Activated CD8-positive, alpha-beta T cell treated with anti-CD3 and anti-CD28 coated beads, Interleukin-2, amount 10 ng/mL, durations not matched to agents 7 days and 5 days (primary cell): ENCODE measurements around the gene TESK1. TPM values are rescaled to one million over a fixed set of nuclear protein-coding genes. Genes with fewer than 3 reads are reported as not detected.

Experiments used
- ATAC-seq: fragments of 150-1000 bp; cut with Tn5 transposase; one replicate; pipeline ENCODE4 v1.10.0; 2021; ENCODE audit warnings: moderate library complexity
- CTCF ChIA-PET: fragments of 350-600 bp; sonication (Branson Sonifier 250); formaldehyde crosslinking; loops from one replicate; lab custom pipeline; 2021; ENCODE audit warnings: antibody characterized with exemption; lab: Charles Lee
- POLR2A ChIA-PET: fragments of 350-600 bp; sonication (Branson Sonifier 250); formaldehyde crosslinking; loops from one replicate; lab custom pipeline; 2021; ENCODE audit warnings: antibody characterized with exemption; lab: Charles Lee
- DNase-seq: peaks from one replicate; pipeline ENCODE4 v3.0.0-alpha.2; 2020
- H3K27ac Mint-ChIP-seq: one replicate; pipeline ENCODE4 v1.8.0; 2021; ENCODE audit warnings: mild to moderate bottlenecking, mixed read lengths
- H3K27me3 Mint-ChIP-seq: one replicate; pipeline ENCODE4 v1.8.0; 2021; ENCODE audit warnings: low read depth, mixed read lengths
- H3K36me3 Mint-ChIP-seq: one replicate; pipeline ENCODE4 v1.8.0; 2021; ENCODE audit warnings: low read depth, mixed read lengths
- H3K4me1 Mint-ChIP-seq: one replicate; pipeline ENCODE4 v1.8.0; 2021; ENCODE audit warnings: low read depth, mixed read lengths
- H3K4me3 Mint-ChIP-seq: one replicate; pipeline ENCODE4 v1.8.0; 2021; ENCODE audit warnings: mild to moderate bottlenecking, mixed read lengths
- H3K9me3 Mint-ChIP-seq: one replicate; pipeline ENCODE4 v1.8.0; 2022; ENCODE audit warnings: mixed read lengths; ENCODE audit not compliant: insufficient read depth
- total RNA-seq, 2 experiments: library from RNA; stranded (reverse); gene quantifications; one replicate each; pipeline ENCODE4 v1.2.3, GENCODE V29; 2021

The TESK1 gene
- total RNA-seq, 2 experiments from 2014 or later: 41.6 to 47.1 TPM

GRCh38 chr9:35646153-35646532, 41.1 kb downstream of the TESK1 start:
- no peak for ATAC-seq
- Mint-ChIP-seq H3K36me3 (peaks cover 62% of the 10 kb centered on the region), H3K4me3 (peak overlapping the region; percentile 97), H3K27ac (peak overlapping the region; percentile 96), H3K4me1 (peaks cover 67% of the 10 kb centered on the region), H3K9me3 (no peaks in the 10 kb centered on the region), H3K27me3 (no peaks in the 10 kb centered on the region)
- CTCF ChIA-PET: interaction anchor here (0.7 to 12.4 kb wide), 16 partner anchors 7 to 295 kb away, joined by 3 to 272 read pairs (median 13); partner anchors contain the start of genes ARHGEF39, CCDC107, CD72 and CREB3
- DNase-seq: no peak
- POLR2A ChIA-PET: interaction anchor here (1.0 to 8.4 kb wide), 9 partner anchors 12 to 85 kb away, joined by 4 to 122 read pairs (median 22); partner anchors contain the start of genes ARHGEF39, CCDC107, CD72 and CREB3

- POLR2A ChIA-PET: interaction anchor here (0.6 to 8.4 kb wide), 15 partner anchors 8 to 630 kb away, joined by 3 to 122 read pairs (median 7); partner anchors contain the start of genes ARHGEF39, CCDC107, CD72 and CREB3
- DNase-seq (peak; percentile 97), ATAC-seq (peak; percentile 83)
- H3K9me3 Mint-ChIP-seq: no peaks in the 10 kb centered on the region
- H3K27ac Mint-ChIP-seq: peak overlapping the region; percentile 96
- H3K27me3 Mint-ChIP-seq: no peaks in the 10 kb centered on the region
- CTCF ChIA-PET: interaction anchor here (0.7 to 12.4 kb wide), 29 partner anchors 8 to 294 kb away, joined by 3 to 272 read pairs (median 4); partner anchors contain the start of genes ARHGEF39, CCDC107, CD72 and CREB3
- peaks cover 67% of the 10 kb centered on the region for H3K4me1 Mint-ChIP-seq
- H3K36me3 Mint-ChIP-seq: peaks cover 56% of the 10 kb centered on the region
- peak overlapping the region; percentile 97 for H3K4me3 Mint-ChIP-seq
Measured at GRCh38 chr9:35646533-35647265, 41.6 kb downstream of the TESK1 start.

DNA sequence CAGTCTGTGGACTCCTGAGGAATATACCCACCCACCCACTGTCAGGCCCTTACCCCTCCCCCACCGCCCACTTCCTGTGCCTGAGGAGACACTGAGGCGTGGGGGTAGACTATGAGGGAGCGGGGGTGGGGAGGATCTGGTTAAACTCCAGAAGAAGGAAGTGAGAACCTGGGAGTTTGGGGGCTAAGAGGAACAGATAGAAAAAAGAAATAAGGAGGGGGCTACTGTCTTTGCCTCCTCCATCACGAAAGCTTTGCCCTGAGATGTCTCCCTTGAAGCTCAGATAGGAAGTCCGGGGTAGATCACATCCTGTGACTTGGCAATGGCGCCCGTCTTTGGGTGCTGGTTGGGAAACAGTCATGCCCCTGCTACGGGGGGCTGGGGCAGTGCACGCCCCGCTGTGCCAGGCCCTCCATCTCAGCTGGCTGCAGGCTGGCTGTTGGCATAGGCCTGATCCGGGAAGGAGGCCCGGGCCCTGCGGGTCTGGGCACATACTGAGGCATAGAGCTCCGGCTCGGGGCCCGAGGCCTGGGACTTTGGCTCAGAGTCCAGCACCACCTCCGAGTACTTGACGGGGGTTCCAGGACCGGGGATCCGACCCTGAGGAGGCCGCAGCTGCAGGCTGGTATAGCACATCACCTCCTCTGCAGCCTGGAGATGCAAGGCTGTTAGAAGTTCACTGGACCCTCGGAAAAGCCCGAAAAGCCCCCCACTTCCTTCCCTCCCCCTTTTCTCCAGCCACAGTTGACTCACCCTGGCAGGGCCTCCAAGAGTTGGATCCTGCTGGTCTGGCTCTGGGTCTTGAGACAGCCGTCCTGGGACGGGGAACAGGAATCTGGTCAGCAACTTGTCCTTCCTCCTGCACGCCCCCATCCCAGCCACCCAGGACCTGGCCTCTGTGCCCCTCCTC, 44.6 kb downstream of the TESK1 start:
- ATAC-seq (peak; percentile 8), DNase-seq (peak; percentile 72)
- H3K27ac Mint-ChIP-seq: peak overlapping the region; percentile 96
- peaks cover 37% of the 10 kb centered on the region for H3K36me3 Mint-ChIP-seq
- no peaks in the 10 kb centered on the region for H3K9me3 Mint-ChIP-seq
- H3K4me1 Mint-ChIP-seq: peaks cover 55% of the 10 kb centered on the region
- ChIA-PET CTCF (interaction anchor here (0.9 to 12.4 kb wide), 9 partner anchors 10 to 107 kb away, joined by 3 to 272 read pairs (median 15); partner anchors contain the start of genes ARHGEF39, CCDC107, CD72 and GBA2), POLR2A (interaction anchor here (0.6 to 8.4 kb wide), 15 partner anchors 8 to 854 kb away, joined by 3 to 122 read pairs (median 6); partner anchors contain the start of genes ARHGEF39, CCDC107, CD72 and CREB3)
- no peaks in the 10 kb centered on the region for H3K27me3 Mint-ChIP-seq
- H3K4me3 Mint-ChIP-seq: peak overlapping the region; percentile 97

DNA sequence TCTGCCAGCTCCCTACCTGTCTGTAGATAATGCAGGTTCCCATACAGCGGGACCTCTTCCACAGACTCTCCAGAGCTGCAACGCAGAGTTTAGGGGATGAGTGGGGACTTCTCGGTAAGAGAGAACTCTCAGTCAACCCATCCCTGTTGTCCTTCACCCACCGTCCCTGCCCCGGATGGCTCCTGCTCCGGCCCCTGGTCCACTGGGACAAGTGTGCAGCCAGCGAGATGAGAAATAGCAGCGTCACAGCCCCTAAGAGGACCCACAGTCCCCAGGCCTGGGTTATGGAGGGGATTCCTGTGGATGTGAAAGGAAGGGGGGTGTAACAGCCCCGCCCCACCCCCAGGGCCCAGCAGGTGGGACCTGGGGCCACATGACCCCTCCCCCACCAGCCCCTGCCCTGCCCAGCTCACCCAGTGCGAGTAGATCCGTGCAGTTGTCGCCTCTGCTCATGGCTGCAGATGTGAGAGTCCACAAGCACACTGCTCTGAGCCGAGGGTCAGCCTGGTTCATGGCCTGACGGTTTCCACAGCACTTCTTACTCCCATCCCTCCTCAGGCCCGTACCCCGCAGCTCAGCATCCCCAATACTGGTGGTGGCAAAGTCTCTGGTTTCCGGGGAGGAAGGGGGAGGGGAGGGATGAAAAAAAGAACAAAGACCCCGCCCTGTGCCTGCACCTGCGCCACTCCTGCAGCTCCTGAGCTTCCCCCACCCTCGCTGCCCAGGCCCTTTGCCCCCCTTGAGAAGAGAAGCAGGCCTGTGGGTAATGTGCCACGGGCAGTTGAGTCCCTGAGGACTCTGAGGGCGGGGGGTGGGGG, 45.5 kb downstream of the TESK1 start, which contains the start of gene SIT1:
Gene SIT1 (minus strand): TSS at position 591 of the 818 bp plus-strand sequence. CDS start 78 bp downstream, at position 513.
- POLR2A ChIA-PET: interaction anchor here (1.2 to 8.4 kb wide), 12 partner anchors 7 to 82 kb away, joined by 3 to 122 read pairs (median 7); partner anchors contain the start of genes ARHGEF39, CCDC107, CD72 and CREB3
- ATAC-seq: no peak

DNA sequence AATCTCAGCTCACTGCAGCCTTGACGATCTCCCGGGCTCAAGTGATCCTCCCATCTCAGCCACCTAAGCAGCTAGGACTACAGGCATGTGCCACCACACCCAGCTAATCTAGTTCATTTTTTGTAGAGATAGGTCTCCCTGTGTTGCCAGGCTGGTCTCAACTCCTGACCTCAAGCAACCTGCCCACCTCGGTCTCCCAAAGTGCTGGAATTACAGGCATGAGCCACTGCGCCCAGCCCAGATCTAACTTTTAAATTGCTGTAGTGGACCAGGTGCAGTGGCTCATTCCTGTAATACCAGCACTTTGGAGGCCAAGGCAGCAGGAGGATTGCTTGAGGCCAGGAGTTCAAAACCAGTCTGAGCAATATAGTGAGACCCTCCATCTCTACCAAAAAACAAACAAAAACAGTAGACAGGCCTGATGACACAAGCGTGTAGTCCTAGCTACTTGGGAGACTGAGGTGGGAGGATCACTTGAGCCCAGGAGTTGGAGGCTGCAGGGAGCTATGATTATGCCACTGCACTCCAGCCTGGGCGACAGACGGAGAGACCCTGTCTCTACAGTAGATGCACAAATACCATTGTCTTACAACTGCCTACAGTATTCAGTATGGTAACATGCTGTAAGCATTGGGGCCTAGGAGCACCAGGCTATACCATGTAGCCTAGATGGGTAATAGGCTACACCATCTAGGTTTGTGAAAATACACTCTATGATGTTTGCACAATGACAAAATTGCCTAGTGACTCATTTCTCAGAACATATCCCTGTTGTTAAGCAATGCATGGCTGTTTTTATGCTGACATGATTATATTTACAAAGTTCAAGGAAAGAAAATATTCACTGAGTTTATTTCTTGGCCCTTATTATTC, 47.1 kb downstream of the TESK1 start:
- ChIA-PET POLR2A (interaction anchor here (0.6 to 8.4 kb wide), 4 partner anchors 9 to 35 kb away, joined by 3 to 122 read pairs (median 8); partner anchors contain the start of genes ARHGEF39 and CD72), CTCF (interaction anchor here (7.2 to 12.4 kb wide), 2 partner anchors 37 to 44 kb away, joined by 57 to 272 read pairs; partner anchors contain the start of gene CD72)
- Mint-ChIP-seq H3K4me1 (peaks cover 54% of the 10 kb centered on the region), H3K4me3 (peak overlapping the region; percentile 26), H3K27ac (peak overlapping the region; percentile 48), H3K36me3 (peaks cover 29% of the 10 kb centered on the region), H3K9me3 (no peaks in the 10 kb centered on the region), H3K27me3 (no peaks in the 10 kb centered on the region)
- no peak for ATAC-seq
- DNase-seq: no peak

More for the DNA sequence above, 45.5 kb downstream of the TESK1 start, which contains the start of gene SIT1:
- H3K27ac Mint-ChIP-seq: peak within 1 kb of the TSS; percentile 96
- peak; percentile 61 for DNase-seq
- peak within 1 kb of the TSS; percentile 97 for H3K4me3 Mint-ChIP-seq
- H3K9me3 Mint-ChIP-seq: no peaks in the 10 kb centered on the region
- H3K36me3 Mint-ChIP-seq: peaks cover 37% of the 10 kb centered on the region
- H3K27me3 Mint-ChIP-seq: no peaks in the 10 kb centered on the region
- CTCF ChIA-PET: interaction anchor here (0.7 to 12.4 kb wide), 7 partner anchors 9 to 106 kb away, joined by 3 to 272 read pairs (median 47); partner anchors contain the start of genes ARHGEF39, CCDC107, CD72 and CREB3
- peaks cover 46% of the 10 kb centered on the region for H3K4me1 Mint-ChIP-seq

DNA sequence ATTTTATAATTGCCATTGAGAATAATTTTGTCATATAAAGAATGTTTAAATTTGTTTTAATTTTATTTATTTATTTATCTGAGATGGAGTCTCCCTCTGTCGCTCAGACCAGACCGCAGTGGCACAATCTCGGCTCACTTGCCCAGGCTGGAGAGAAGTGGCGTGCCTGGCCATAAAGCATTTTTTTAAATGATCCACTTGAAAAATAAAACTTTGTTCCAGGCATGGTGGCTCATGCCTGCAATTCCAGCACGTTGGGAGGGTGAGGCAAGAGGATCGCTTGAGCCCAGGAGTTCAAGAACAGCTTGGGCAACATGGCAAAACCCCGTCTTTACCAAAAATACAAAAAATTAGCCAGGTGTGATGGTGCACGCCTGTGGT, 47.8 kb downstream of the TESK1 start:
- peaks cover under 1% of the 10 kb centered on the region for H3K27me3 Mint-ChIP-seq
- CTCF ChIA-PET: interaction anchor here (12.4 kb wide), 1 partner anchor 37 kb away, joined by 272 read pairs; the partner anchor contains the start of gene CD72
- no peak overlapping the region for H3K27ac Mint-ChIP-seq

GRCh38 chr9:35653611-35654010, 48.5 kb downstream of the TESK1 start:
- no peak overlapping the region for H3K4me3 Mint-ChIP-seq
- H3K36me3 Mint-ChIP-seq: peaks cover 21% of the 10 kb centered on the region
- DNase-seq (no peak), ATAC-seq (no peak)
- H3K9me3 Mint-ChIP-seq: no peaks in the 10 kb centered on the region
- POLR2A ChIA-PET: no interaction called here
- H3K27me3 Mint-ChIP-seq: peaks cover 3% of the 10 kb centered on the region
- H3K4me1 Mint-ChIP-seq: peaks cover 48% of the 10 kb centered on the region
- CTCF ChIA-PET: interaction anchor here (1.0 to 12.4 kb wide), 3 partner anchors 6 to 38 kb away, joined by 3 to 272 read pairs (median 214); partner anchors contain the start of genes ARHGEF39, CD72 and SIT1
- H3K27ac Mint-ChIP-seq: no peak overlapping the region

More for the DNA sequence above, 47.8 kb downstream of the TESK1 start:
- Mint-ChIP-seq H3K4me1 (peaks cover 54% of the 10 kb centered on the region), H3K9me3 (no peaks in the 10 kb centered on the region), H3K4me3 (no peak overlapping the region), H3K36me3 (peaks cover 26% of the 10 kb centered on the region)
- no peak for DNase-seq
- no peak for ATAC-seq
- POLR2A ChIA-PET: no interaction called here

GRCh38 chr9:35656348-35656747, 51.3 kb downstream of the TESK1 start:
- no peak overlapping the region for H3K4me3 Mint-ChIP-seq
- no peaks in the 10 kb centered on the region for H3K9me3 Mint-ChIP-seq
- ATAC-seq (no peak), DNase-seq (no peak)
- CTCF ChIA-PET: interaction anchor here (1.1 to 12.4 kb wide), 9 partner anchors 8 to 75 kb away, joined by 3 to 214 read pairs (median 34); partner anchors contain the start of genes ARHGEF39, CD72, CREB3 and SIT1
- POLR2A ChIA-PET: interaction anchor here (0.9 to 3.8 kb wide), 4 partner anchors 9 to 76 kb away, joined by 4 to 59 read pairs (median 10); partner anchors contain the start of genes ARHGEF39, CREB3 and TLN1
- no peak overlapping the region for H3K27ac Mint-ChIP-seq
- H3K4me1 Mint-ChIP-seq: peaks cover 59% of the 10 kb centered on the region
- H3K36me3 Mint-ChIP-seq: peaks cover 26% of the 10 kb centered on the region
- peaks cover 3% of the 10 kb centered on the region for H3K27me3 Mint-ChIP-seq

DNA sequence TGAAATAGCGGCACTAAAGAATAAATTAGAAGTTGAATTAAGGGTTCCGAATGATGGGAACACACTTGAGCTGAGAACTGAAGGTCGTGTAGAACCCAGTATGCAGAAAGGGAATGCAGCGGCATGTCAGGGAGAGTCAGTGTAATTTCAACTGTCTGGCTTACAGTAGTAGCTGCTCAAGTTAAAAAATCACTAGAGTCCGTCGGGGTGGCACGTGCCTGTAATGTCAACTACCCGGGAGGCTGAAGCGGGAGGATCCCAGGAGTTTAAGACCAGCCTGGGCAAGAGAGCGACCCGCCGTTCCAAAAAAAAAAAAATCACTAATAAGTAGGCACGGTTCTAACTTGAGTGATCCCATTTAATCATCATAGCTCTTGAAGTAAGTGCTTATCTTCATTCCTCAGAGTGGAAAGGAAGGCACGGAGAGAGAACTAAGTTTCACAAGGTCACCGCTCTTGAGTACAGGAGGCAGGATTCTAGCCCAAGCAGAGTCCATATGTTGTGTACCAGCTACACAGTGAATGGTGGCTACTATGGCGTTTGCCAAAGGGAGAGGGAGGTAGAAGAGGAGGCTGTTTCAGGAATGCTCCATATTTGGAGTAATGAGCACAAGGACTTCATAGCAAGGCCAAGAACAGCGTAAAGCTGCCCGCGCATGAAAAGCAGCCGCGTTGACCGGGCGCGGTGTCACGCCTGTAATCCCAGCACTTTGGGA, 51.9 kb downstream of the TESK1 start:
- Mint-ChIP-seq H3K4me3 (peak overlapping the region; percentile 92), H3K27me3 (peaks cover 3% of the 10 kb centered on the region), H3K4me1 (peaks cover 58% of the 10 kb centered on the region), H3K27ac (peak overlapping the region; percentile 97), H3K36me3 (peaks cover 30% of the 10 kb centered on the region), H3K9me3 (no peaks in the 10 kb centered on the region)
- ATAC-seq: no peak
- ChIA-PET CTCF (interaction anchor here (0.8 to 12.4 kb wide), 15 partner anchors 10 to 171 kb away, joined by 3 to 214 read pairs (median 25); partner anchors contain the start of genes CD72, CREB3, RGP1 and SIT1), POLR2A (interaction anchor here (0.7 to 3.8 kb wide), 12 partner anchors 8 to 554 kb away, joined by 3 to 59 read pairs (median 6); partner anchors contain the start of genes ARHGEF39, CA9, CREB3 and GBA2)
- DNase-seq: no peak
